ENCODE data around the gene CMBL. TPM values are rescaled to one million over a fixed set of nuclear protein-coding genes. Genes with fewer than 3 reads are reported as not detected.

Gene CMBL
- total and polyA plus RNA-seq, 2 donors (not counting 1 experiment from before 2014, with no cell fraction given) = not detected

- H3K9ac ChIP-seq (ENCODE audit: low read length) = no peak overlapping the region
- POLR2A ChIA-PET = no interaction called here
- H3K4me1 Mint-ChIP-seq = no peaks in the 10 kb centered on the region
Measured at GRCh38 chr5:10262995-10263394, 44.7 kb downstream of the CMBL start.

DNA sequence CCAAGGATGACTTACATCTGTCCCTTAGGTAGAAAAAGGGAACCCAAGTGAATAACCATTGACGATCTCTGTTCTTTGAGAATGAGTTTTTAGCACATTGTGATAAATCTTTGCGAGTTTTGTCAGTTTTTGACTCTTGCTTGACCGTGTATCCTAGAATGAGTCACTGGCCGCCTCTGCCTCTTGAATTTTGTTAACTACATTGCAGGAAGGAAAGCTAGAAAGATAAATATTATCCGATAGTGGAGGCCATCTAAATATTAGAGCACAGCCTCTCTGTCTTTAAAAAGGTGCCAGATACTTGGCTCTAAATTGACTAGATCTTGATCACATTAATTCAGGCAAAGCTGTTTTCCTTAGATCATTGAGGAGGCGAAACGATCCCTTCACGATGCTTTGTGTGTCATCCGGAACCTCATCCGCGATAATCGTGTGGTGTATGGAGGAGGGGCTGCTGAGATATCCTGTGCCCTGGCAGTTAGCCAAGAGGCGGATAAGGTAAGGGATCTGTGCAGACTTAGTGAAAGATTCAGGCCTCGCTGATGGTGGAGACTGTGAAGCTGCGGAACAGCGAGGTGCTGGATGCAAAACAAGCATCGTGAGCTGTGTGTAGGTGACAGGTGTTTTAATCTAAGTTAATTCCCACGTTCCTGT, 45.5 kb downstream of the CMBL start:
- Histone ChIP-seq H3K27me3 (replicated peaks in 1 of 4; ENCODE audit: control extremely low read depth in 1 of 4, control insufficient read depth in 3 of 4, insufficient read depth in 4 of 4, low read length in 3 of 4) (no peaks in the 10 kb centered on the region), H3K79me2 (ENCODE audit: control insufficient read depth, insufficient read depth, low read length) (no peaks in the 10 kb centered on the region), H3K9me3 (ENCODE audit: control extremely low read depth in 1 of 3, control insufficient read depth in 2 of 3, insufficient read depth in 1 of 3, low read length in 2 of 3) (no peaks in the 10 kb centered on the region), H3K4me2 (replicated peaks; ENCODE audit: low read depth, low read length, poor library complexity, severe bottlenecking) (no peak overlapping the region), H3K4me1 (ENCODE audit: control insufficient read depth in 2 of 2, insufficient read depth in 2 of 2, low read length in 2 of 2) (no peaks in the 10 kb centered on the region), H4K20me1 (ENCODE audit: control insufficient read depth, insufficient read depth, low read length, poor library complexity, severe bottlenecking) (peaks cover 25% of the 10 kb centered on the region), H3K4me3 (ENCODE audit: control extremely low read depth in 1 of 5, extremely low read depth in 1 of 5, insufficient read depth in 1 of 5, low read depth in 2 of 5, low read length in 4 of 5) (no peak overlapping the region), H3K27ac (ENCODE audit: low read length in 2 of 2) (no peak overlapping the region), H3K36me3 (replicated peaks in 1 of 2; ENCODE audit: control extremely low read depth in 1 of 2, control insufficient read depth in 1 of 2, extremely low read depth in 1 of 2, insufficient read depth in 2 of 2, low read length in 1 of 2) (peaks cover 11 to 75% of the 10 kb centered on the region in 2 experiments), H2AFZ (ENCODE audit: insufficient read depth, low read depth, low read length, poor library complexity, severe bottlenecking) (no peak overlapping the region), H3K9ac (ENCODE audit: low read length) (no peak overlapping the region)
- no peak for TF ChIP-seq EZH2 (IDR thresholded peaks at IDR 0.05; ENCODE audit: borderline replicate concordance, insufficient read depth, low read depth, low read length, poor library complexity, severe bottlenecking)
- TF ChIP-seq, protein P1, sequence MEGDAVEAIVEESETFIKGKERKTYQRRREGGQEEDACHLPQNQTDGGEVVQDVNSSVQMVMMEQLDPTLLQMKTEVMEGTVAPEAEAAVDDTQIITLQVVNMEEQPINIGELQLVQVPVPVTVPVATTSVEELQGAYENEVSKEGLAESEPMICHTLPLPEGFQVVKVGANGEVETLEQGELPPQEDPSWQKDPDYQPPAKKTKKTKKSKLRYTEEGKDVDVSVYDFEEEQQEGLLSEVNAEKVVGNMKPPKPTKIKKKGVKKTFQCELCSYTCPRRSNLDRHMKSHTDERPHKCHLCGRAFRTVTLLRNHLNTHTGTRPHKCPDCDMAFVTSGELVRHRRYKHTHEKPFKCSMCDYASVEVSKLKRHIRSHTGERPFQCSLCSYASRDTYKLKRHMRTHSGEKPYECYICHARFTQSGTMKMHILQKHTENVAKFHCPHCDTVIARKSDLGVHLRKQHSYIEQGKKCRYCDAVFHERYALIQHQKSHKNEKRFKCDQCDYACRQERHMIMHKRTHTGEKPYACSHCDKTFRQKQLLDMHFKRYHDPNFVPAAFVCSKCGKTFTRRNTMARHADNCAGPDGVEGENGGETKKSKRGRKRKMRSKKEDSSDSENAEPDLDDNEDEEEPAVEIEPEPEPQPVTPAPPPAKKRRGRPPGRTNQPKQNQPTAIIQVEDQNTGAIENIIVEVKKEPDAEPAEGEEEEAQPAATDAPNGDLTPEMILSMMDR (IDR thresholded peaks at IDR 0.05) = no peak
- ChIA-PET CTCF (interaction anchor here (0.9 kb wide), 1 partner anchor 28 kb away, joined by 3 read pairs; no protein-coding TSS in a partner anchor), POLR2A (no interaction called here)
- Mint-ChIP-seq H3K27ac (no peak overlapping the region), H3K9me3 (ENCODE audit: insufficient read depth) (no peaks in the 10 kb centered on the region), H3K4me1 (no peaks in the 10 kb centered on the region), H3K4me3 (no peak overlapping the region), H3K27me3 (no peaks in the 10 kb centered on the region)
- no peak for DNase-seq
- ATAC-seq (ENCODE audit: low read depth) = no peak
- WGBS (ENCODE audit: insufficient coverage) = 97% methylated on average over 12 of the region's 18 CpGs
- intact Hi-C loops (cut with micrococcal nuclease) = no loop called here

More at GRCh38 chr5:10262995-10263394, 44.7 kb downstream of the CMBL start:
- peaks cover 4 to 67% of the 10 kb centered on the region in 2 experiments for H3K36me3 ChIP-seq (replicated peaks in 1 of 2; ENCODE audit: control extremely low read depth in 1 of 2, control insufficient read depth in 1 of 2, extremely low read depth in 1 of 2, insufficient read depth in 2 of 2, low read length in 1 of 2)
- H2AFZ ChIP-seq (ENCODE audit: insufficient read depth, low read depth, low read length, poor library complexity, severe bottlenecking) = no peak overlapping the region
- ATAC-seq (ENCODE audit: low read depth) = no peak
- no peaks in the 10 kb centered on the region for H3K4me1 ChIP-seq (ENCODE audit: control insufficient read depth in 2 of 2, insufficient read depth in 2 of 2, low read length in 2 of 2)
- no peaks in the 10 kb centered on the region for H3K27me3 ChIP-seq (replicated peaks in 1 of 4; ENCODE audit: control extremely low read depth in 1 of 4, control insufficient read depth in 3 of 4, insufficient read depth in 4 of 4, low read length in 3 of 4)
- TF ChIP-seq EZH2 (IDR thresholded peaks at IDR 0.05; ENCODE audit: borderline replicate concordance, insufficient read depth, low read depth, low read length, poor library complexity, severe bottlenecking) = no peak
- TF ChIP-seq, protein P1 (IDR thresholded peaks at IDR 0.05) = no peak
- CTCF ChIA-PET = interaction anchor here (0.9 kb wide), 1 partner anchor 29 kb away, joined by 3 read pairs; no protein-coding TSS in a partner anchor
- intact Hi-C loops (cut with micrococcal nuclease) = no loop called here
- no peak for DNase-seq
- no peaks in the 10 kb centered on the region for H3K9me3 ChIP-seq (ENCODE audit: control extremely low read depth in 1 of 3, control insufficient read depth in 2 of 3, insufficient read depth in 1 of 3, low read length in 2 of 3)
- H3K27me3 Mint-ChIP-seq = no peaks in the 10 kb centered on the region
- no peaks in the 10 kb centered on the region for H3K9me3 Mint-ChIP-seq (ENCODE audit: insufficient read depth)
- H4K20me1 ChIP-seq (ENCODE audit: control insufficient read depth, insufficient read depth, low read length, poor library complexity, severe bottlenecking) = peaks cover 22% of the 10 kb centered on the region
- WGBS (ENCODE audit: insufficient coverage) = 100% methylated on average over 8 of the region's 11 CpGs
- no peak overlapping the region for H3K4me3 Mint-ChIP-seq
- no peak overlapping the region for H3K27ac ChIP-seq (ENCODE audit: low read length in 2 of 2)
- H3K79me2 ChIP-seq (ENCODE audit: control insufficient read depth, insufficient read depth, low read length) = no peaks in the 10 kb centered on the region
- H3K4me3 ChIP-seq (ENCODE audit: control extremely low read depth in 1 of 5, extremely low read depth in 1 of 5, insufficient read depth in 1 of 5, low read depth in 2 of 5, low read length in 4 of 5) = no peak overlapping the region
- no peak overlapping the region for H3K4me2 ChIP-seq (replicated peaks; ENCODE audit: low read depth, low read length, poor library complexity, severe bottlenecking)
- no peak overlapping the region for H3K27ac Mint-ChIP-seq

Measured in B cell (primary cell).